HL-60 (cell line): ENCODE data around the gene SETDB2.

Experiments
- CTCF ChIP-seq: IDR thresholded peaks from one replicate; pipeline ENCODE4 v1.5.1; 2011; ENCODE audit warnings: low read length, control low read depth, inconsistent platforms; ENCODE audit not compliant: insufficient read depth
- GABPA ChIP-seq: IDR thresholded peaks from 2 replicates; pipeline ENCODE4 v1.6.1; 2012; ENCODE audit warnings: low read depth
- POLR2AphosphoS5 ChIP-seq: IDR thresholded peaks from 2 replicates; pipeline ENCODE4 v1.6.1; 2012; ENCODE audit warnings: low read depth
- SPI1 ChIP-seq: IDR thresholded peaks from 2 replicates; pipeline ENCODE4 v1.6.1; 2012; ENCODE audit warnings: low read depth, mild to moderate bottlenecking, borderline replicate concordance
- TF ChIP-seq, protein P1 (sequence below): IDR thresholded peaks from 2 replicates; pipeline ENCODE4 v1.6.1; 2012; ENCODE audit warnings: low read depth; ENCODE audit not compliant: insufficient replicate concordance

GRCh38 chr13:49419276-49419675 lies 24.8 kb upstream of the SETDB2 start:
- no peak for TF ChIP-seq GABPA
- no peak for TF ChIP-seq POLR2AphosphoS5
- TF ChIP-seq CTCF: no peak
- no peak for TF ChIP-seq SPI1
- TF ChIP-seq, protein P1, sequence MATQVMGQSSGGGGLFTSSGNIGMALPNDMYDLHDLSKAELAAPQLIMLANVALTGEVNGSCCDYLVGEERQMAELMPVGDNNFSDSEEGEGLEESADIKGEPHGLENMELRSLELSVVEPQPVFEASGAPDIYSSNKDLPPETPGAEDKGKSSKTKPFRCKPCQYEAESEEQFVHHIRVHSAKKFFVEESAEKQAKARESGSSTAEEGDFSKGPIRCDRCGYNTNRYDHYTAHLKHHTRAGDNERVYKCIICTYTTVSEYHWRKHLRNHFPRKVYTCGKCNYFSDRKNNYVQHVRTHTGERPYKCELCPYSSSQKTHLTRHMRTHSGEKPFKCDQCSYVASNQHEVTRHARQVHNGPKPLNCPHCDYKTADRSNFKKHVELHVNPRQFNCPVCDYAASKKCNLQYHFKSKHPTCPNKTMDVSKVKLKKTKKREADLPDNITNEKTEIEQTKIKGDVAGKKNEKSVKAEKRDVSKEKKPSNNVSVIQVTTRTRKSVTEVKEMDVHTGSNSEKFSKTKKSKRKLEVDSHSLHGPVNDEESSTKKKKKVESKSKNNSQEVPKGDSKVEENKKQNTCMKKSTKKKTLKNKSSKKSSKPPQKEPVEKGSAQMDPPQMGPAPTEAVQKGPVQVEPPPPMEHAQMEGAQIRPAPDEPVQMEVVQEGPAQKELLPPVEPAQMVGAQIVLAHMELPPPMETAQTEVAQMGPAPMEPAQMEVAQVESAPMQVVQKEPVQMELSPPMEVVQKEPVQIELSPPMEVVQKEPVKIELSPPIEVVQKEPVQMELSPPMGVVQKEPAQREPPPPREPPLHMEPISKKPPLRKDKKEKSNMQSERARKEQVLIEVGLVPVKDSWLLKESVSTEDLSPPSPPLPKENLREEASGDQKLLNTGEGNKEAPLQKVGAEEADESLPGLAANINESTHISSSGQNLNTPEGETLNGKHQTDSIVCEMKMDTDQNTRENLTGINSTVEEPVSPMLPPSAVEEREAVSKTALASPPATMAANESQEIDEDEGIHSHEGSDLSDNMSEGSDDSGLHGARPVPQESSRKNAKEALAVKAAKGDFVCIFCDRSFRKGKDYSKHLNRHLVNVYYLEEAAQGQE: no peak
